Effector memory CD8-positive, alpha-beta T cell (primary cell): ENCODE measurements around the gene CPAMD8.
"Not testable (repeated sequence)": the region's sequence is repeated elsewhere in the genome, so short reads cannot be mapped to it uniquely, and the experiment has no call there.

Experiments
- ATAC-seq: fragments of 150-1000 bp; cut with Tn5 transposase; replicated peaks from 2 replicates; pipeline ENCODE4 v1.10.0; 2021; ENCODE audit warnings: mild to moderate bottlenecking, moderate library complexity
- DNase-seq, 3 experiments: peaks; one replicate each; pipeline ENCODE4 v3.0.0; 2021
- H3K27ac Mint-ChIP-seq, 2 donors: one replicate each; pipeline ENCODE4 v1.8.0; 2022; ENCODE audit warnings: mild to moderate bottlenecking in 2 of 2, mixed read lengths in 2 of 2, moderate library complexity in 2 of 2
- H3K27me3 Mint-ChIP-seq, 2 donors: one replicate each; pipeline ENCODE4 v1.8.0; 2022; ENCODE audit warnings: mixed read lengths in 2 of 2
- H3K36me3 Mint-ChIP-seq: one replicate; pipeline ENCODE4 v1.8.0; 2022; ENCODE audit warnings: mild to moderate bottlenecking, moderate library complexity, mixed read lengths; ENCODE audit not compliant: insufficient read depth
- H3K4me1 Mint-ChIP-seq, 2 donors: one replicate each; pipeline ENCODE4 v1.8.0; 2022; ENCODE audit warnings: low read depth in 2 of 2, mixed read lengths in 2 of 2
- H3K4me3 Mint-ChIP-seq, 2 donors: one replicate each; pipeline ENCODE4 v1.8.0; 2022; ENCODE audit warnings: mild to moderate bottlenecking in 2 of 2, mixed read lengths in 2 of 2, moderate library complexity in 2 of 2
- H3K9me3 Mint-ChIP-seq, 2 donors: one replicate each; pipeline ENCODE4 v1.8.0; 2022; ENCODE audit warnings: mixed read lengths in 2 of 2

The CPAMD8 gene

GRCh38 chr19:17027535-17027975 is 945 bp upstream of the CPAMD8 start:
- H3K4me3 Mint-ChIP-seq = peak overlapping the region; percentile 63 to 66
- ATAC-seq = no peak
- H3K27me3 Mint-ChIP-seq = peaks cover 66 to 87% of the 10 kb centered on the region in 2 donors
- peak overlapping the region in 1 of 2 donors; percentile 39 for H3K27ac Mint-ChIP-seq
- no peak for DNase-seq
- no peaks in the 10 kb centered on the region for H3K36me3 Mint-ChIP-seq
- H3K4me1 Mint-ChIP-seq = peaks cover 10 to 17% of the 10 kb centered on the region in 2 donors
- peaks cover 0 to 3% of the 10 kb centered on the region in 2 donors for H3K9me3 Mint-ChIP-seq

DNA sequence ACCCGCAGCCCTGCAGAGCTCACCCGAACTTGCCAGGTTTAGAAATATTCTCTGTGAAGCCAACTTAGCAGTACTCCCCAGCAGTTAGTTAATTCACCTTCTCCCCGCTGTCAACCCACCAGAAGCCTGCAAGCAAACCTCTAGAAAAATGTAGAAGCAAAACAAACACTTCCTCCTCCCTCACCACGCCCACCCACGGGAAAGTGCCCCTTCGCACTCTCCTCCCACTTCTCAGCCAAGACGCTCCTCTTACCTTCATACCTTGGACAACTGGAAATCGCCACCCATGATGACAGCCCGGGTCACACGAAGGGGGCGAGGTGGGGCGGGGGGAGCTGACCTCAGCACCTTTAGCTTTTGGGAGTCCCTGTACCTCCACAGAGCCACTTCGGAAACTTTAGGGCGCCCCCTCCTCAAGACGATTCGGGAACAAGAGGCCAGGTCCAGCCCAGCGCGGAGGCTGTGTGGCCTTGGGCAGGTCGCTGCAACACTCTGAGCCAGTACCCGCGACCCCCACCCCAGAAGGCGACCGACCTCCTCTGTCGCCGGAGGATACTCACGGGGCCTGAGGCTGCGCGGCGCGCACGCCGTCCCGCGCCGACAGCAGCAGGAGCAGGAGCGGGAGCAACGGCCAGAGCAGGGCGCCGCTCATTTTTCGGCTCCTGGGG is 485 bp downstream of the CPAMD8 start:
- peaks cover 0 to 3% of the 10 kb centered on the region in 2 donors for H3K9me3 Mint-ChIP-seq
- ATAC-seq = peak; percentile 41
- no peak overlapping the region for H3K27ac Mint-ChIP-seq
- peaks cover 10 to 17% of the 10 kb centered on the region in 2 donors for H3K4me1 Mint-ChIP-seq
- H3K4me3 Mint-ChIP-seq = peak overlapping the region; percentile 52 to 59
- H3K36me3 Mint-ChIP-seq = no peaks in the 10 kb centered on the region
- H3K27me3 Mint-ChIP-seq = peaks cover 67 to 88% of the 10 kb centered on the region in 2 donors
- peak in 1 of 3 experiments; percentile 11 for DNase-seq

DNA sequence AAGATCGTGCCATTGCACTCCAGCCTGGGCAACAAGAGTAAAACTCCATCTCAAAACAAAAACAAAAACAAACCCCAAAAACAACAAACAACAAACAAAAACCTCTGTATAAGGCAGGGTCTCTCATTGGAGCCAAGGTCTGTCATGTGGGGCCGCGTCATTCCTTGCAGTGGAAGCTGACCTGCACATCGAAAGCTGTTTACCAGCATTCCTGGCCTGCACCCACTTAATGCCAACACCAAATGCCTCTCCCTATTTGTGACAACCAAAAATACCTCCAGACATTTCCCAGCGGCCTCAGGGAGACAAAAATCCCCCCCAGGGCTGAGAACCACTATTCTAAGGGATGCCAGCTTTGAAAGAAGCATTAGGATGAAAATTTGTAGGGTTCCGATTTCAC is 1.2 kb downstream of the CPAMD8 start:
- Mint-ChIP-seq H3K4me3 (no peak overlapping the region), H3K27me3 (peaks cover 60 to 80% of the 10 kb centered on the region in 2 donors), H3K36me3 (no peaks in the 10 kb centered on the region), H3K4me1 (peaks cover 10 to 17% of the 10 kb centered on the region in 2 donors), H3K9me3 (peaks cover 0 to 3% of the 10 kb centered on the region in 2 donors), H3K27ac (no peak overlapping the region)
- DNase-seq = no peak
- ATAC-seq = no peak

GRCh38 chr19:17024941-17025340 is 1.7 kb downstream of the CPAMD8 start:
- not testable (repeated sequence) for H3K9me3 Mint-ChIP-seq, H3K36me3 Mint-ChIP-seq, ATAC-seq, H3K4me3 Mint-ChIP-seq, H3K27ac Mint-ChIP-seq, DNase-seq
- Mint-ChIP-seq H3K27me3 (peaks cover 59 to 76% of the 10 kb centered on the region in 2 donors), H3K4me1 (peaks cover 10 to 17% of the 10 kb centered on the region in 2 donors)

DNA sequence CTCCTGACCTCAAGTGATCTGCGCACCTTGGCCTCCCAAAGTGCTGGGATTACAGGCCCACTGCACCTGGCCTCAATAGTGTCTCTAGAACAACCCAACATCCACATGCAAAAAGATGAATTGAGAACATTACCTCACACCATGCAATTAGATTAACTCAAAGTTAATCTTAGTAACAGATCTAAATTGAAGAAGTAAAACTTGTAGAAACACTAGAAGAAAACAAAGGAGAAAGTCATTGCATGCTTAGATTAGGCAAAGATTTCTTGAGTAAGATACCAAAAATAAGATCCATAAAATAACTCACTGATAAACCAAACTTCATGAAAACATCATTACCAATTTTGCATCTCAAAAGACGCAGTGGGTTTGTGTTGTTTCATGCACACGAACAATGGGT is 2.8 kb downstream of the CPAMD8 start:
- Mint-ChIP-seq H3K9me3 (peaks cover 0 to 3% of the 10 kb centered on the region in 2 donors), H3K4me3 (no peak overlapping the region), H3K27ac (no peak overlapping the region), H3K4me1 (peaks cover 10 to 17% of the 10 kb centered on the region in 2 donors), H3K27me3 (peaks cover 48 to 64% of the 10 kb centered on the region in 2 donors), H3K36me3 (no peaks in the 10 kb centered on the region)
- ATAC-seq (no peak), DNase-seq (no peak)

DNA sequence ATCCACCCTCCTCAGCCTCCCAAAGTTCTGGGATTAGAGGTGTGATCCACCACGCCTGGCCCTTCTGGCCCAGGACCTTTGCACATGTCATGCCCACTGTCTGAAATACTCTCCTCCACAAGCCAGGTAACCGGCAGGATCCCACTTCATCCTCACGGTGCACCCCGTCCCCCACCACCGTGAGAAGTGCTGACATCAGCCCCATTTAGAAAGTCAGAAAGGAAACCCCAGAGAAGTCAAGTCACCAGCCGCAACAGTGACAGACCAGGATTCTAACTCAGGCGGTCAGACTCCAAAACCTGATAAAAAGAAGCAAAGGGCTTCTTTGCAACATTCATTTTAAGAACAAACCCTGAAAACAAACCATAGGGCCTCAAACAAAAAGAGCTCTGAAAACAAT is 3.9 kb downstream of the CPAMD8 start:
- DNase-seq (no peak), ATAC-seq (no peak)
- Mint-ChIP-seq H3K4me3 (no peak overlapping the region), H3K27ac (no peak overlapping the region), H3K4me1 (peaks cover 8 to 11% of the 10 kb centered on the region in 2 donors), H3K36me3 (no peaks in the 10 kb centered on the region), H3K9me3 (peaks cover 0 to 3% of the 10 kb centered on the region in 2 donors), H3K27me3 (peaks cover 37 to 54% of the 10 kb centered on the region in 2 donors)

DNA sequence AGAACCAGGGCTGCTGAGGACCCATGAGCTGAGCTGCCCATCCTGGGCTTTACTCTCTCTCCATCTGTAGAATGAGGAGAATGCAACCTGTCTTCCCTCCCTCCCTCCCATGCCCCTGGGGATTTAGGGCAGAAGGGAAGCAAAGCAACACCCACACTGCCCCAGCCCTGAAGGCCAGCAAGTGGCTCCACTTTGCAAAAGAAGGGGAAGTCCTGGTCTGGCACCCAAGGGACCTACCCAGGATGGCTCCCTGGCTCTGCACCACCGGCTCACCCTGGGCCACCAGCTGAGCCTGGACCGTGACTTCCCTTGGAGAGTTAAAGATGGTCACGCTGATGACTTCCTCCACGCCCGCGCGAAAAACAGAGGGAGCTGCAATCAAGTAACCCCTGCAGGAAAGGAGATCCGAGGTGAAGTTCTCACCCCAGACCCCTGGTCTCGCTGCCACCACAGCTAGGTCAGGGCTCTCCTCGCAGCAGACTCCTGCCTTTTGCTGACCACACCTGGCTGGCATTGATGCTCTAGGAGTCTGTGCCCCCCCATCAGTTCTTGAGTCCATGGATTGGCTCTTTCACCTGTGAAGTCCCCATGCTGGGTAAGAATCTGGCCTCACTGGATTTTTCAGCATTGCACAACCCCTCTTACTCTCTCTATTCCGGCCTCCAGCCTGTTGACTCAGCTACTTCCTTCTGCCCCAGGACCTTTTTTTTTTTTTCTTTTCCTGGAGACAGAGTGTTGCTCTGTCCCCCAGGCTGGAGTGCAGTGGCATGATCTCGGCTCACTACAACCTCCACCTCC is 4.6 kb downstream of the CPAMD8 start:
- Mint-ChIP-seq H3K4me1 (peaks cover 6 to 7% of the 10 kb centered on the region in 2 donors), H3K4me3 (no peak overlapping the region), H3K27me3 (peaks cover 31 to 46% of the 10 kb centered on the region in 2 donors), H3K36me3 (no peaks in the 10 kb centered on the region), H3K9me3 (peaks cover 0 to 3% of the 10 kb centered on the region in 2 donors), H3K27ac (no peak overlapping the region)
- ATAC-seq (no peak), DNase-seq (no peak)

DNA sequence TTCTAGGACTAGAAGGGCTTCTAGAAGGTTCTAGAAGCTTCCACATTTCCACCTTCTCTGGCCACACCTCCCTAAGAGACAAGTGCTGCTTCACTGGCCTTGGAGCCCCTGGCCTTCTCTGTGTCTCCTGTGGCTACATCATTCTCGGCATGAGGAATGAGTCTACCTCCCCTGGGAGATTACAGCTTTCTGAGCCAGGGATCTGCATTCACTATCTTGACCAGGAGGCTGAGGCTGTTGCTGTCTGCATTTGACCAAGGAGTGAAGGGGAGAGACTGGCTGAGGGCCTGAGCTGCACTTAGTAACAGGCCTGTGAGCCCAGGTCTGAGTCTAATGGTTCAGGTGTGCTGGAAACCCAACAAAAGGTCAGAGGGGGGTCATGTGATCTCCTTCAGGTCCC is 5.3 kb downstream of the CPAMD8 start:
- ATAC-seq = no peak
- H3K27ac Mint-ChIP-seq = no peak overlapping the region
- H3K4me3 Mint-ChIP-seq = no peak overlapping the region
- peaks cover 6% of the 10 kb centered on the region in 2 donors for H3K4me1 Mint-ChIP-seq
- no peaks in the 10 kb centered on the region for H3K36me3 Mint-ChIP-seq
- peaks cover 33 to 50% of the 10 kb centered on the region in 2 donors for H3K27me3 Mint-ChIP-seq
- DNase-seq = no peak
- H3K9me3 Mint-ChIP-seq = peaks cover 0 to 3% of the 10 kb centered on the region in 2 donors

DNA sequence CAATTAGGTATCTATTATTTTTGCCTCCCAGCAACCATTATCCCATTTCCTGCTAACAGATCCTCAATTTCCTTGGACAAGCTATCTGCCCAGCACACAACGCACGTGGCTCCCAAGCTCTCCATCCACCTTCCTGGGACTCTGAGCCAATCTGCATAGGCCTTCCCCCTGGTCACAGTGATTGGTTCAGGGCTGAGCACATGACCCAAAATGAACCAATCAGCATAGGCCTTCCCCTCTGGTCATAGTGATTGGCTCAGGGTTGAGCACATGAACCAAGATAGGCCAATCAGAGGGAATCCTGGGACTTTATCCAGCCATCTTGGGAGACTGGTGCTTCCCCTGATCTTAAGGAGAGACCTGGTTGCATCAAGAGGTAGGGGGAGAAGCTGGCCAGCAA is 5.8 kb downstream of the CPAMD8 start:
- no peak for ATAC-seq
- no peaks in the 10 kb centered on the region for H3K36me3 Mint-ChIP-seq

DNA sequence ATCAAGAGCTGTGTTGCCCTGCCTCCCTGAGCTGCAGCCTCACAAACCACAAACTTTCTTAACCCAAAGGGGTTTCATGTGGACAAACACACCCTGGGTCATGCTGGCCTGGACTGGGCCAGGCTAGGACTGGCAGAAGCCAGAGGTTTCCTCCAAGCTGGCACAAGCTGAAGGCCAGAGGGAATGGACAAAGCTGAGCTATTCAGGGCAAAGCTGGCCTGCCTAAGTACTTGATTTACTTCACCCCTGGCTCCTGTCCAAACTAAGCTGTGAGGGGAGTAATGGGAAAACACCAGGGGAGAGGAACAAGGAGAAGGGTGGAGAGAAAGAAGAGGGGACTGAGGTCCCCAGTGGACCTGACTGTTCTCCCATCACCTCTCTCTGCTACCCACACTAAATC is 6.2 kb downstream of the CPAMD8 start:
- DNase-seq (no peak), ATAC-seq (no peak)
- Mint-ChIP-seq H3K9me3 (peaks cover 0 to 3% of the 10 kb centered on the region in 2 donors), H3K4me3 (no peak overlapping the region), H3K27ac (no peak overlapping the region), H3K4me1 (no peaks in the 10 kb centered on the region), H3K36me3 (no peaks in the 10 kb centered on the region), H3K27me3 (peaks cover 31 to 50% of the 10 kb centered on the region in 2 donors)

More for the DNA sequence above, 5.8 kb downstream of the CPAMD8 start:
- Mint-ChIP-seq H3K4me3 (no peak overlapping the region), H3K4me1 (peaks cover 1 to 2% of the 10 kb centered on the region in 2 donors), H3K9me3 (peaks cover 0 to 3% of the 10 kb centered on the region in 2 donors), H3K27me3 (peaks cover 32 to 50% of the 10 kb centered on the region in 2 donors), H3K27ac (no peak overlapping the region)
- no peak for DNase-seq

- H3K36me3 Mint-ChIP-seq, H3K4me1 Mint-ChIP-seq, H3K9me3 Mint-ChIP-seq, H3K4me3 Mint-ChIP-seq, ATAC-seq, DNase-seq: not testable (repeated sequence)
- Mint-ChIP-seq H3K27me3 (peaks cover 20 to 24% of the 10 kb centered on the region in 2 donors), H3K27ac (peak overlapping the region in 1 of 2 donors; percentile 62)
Measured at GRCh38 chr19:17014212-17014861, 12.3 kb downstream of the CPAMD8 start.

DNA sequence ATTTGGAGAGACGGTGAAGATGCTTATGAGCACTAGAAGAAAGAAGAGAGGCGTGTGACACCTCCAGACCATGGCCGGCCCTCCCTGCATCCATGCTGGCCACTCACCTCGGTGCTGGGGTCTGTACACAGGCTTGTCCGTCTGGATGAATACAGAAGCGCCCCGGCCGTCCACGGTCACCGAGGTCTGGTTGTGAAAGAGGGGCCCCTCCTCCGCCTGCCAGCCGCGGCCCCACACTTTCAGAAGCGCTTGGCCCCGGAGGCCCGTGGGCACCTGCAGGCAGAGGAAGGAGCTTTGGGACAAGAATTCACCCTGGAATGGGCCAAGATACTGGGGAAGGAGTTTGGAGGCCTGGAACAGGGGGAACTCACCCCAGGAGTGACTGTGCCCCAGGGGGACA is 15.1 kb downstream of the CPAMD8 start:
- Mint-ChIP-seq H3K9me3 (no peaks in the 10 kb centered on the region), H3K4me1 (no peaks in the 10 kb centered on the region), H3K27ac (no peak overlapping the region), H3K4me3 (no peak overlapping the region), H3K36me3 (peaks cover 4% of the 10 kb centered on the region), H3K27me3 (peaks cover 15 to 22% of the 10 kb centered on the region in 2 donors)
- ATAC-seq (no peak), DNase-seq (no peak)

DNA sequence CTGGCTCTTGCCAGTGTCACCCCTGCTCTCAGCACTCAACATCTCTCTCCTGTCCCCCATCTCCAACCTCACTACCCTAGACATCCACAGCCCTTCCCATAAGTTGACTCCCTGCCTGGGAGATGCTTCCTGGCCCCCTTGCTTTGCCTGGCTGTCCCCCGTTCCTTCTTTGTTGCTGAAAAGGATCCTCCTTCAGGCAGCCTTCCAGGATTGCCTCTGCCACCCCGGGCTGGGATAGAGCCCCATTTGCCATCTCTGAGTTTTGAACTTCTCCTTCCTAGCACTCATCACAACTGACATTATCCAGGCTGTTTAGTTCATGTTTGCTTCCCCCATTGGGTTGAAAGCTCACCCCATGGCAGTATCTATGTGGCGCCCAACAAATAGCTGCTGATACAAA is 20.0 kb downstream of the CPAMD8 start:
- H3K4me1 Mint-ChIP-seq = peaks cover 10 to 12% of the 10 kb centered on the region in 2 donors
- no peaks in the 10 kb centered on the region for H3K9me3 Mint-ChIP-seq
- no peak for DNase-seq
- peaks cover 9% of the 10 kb centered on the region for H3K36me3 Mint-ChIP-seq
- H3K4me3 Mint-ChIP-seq = no peak overlapping the region
- H3K27ac Mint-ChIP-seq = peak overlapping the region in 1 of 2 donors; percentile 86
- H3K27me3 Mint-ChIP-seq = no peaks in the 10 kb centered on the region
- ATAC-seq = no peak
